Esophagus squamous epithelium (tissue), 5 donors: ENCODE measurements around the gene GPRC5C. TPM values are rescaled to one million over a fixed set of nuclear protein-coding genes. Genes with fewer than 3 reads are reported as not detected.

ENCODE experiments used
- DNase-seq: peaks from one replicate; lab custom pipeline; 2025; lab: John Stamatoyannopoulos, UW
- H3K27ac ChIP-seq, 4 donors: fragments of 200-600 bp; sonication (generic); one replicate each; pipeline ENCODE4 v1.5.1; 2016 to 2019; ENCODE audit warnings: mild to moderate bottlenecking in 1 of 4
- H3K27me3 ChIP-seq, 4 donors: fragments of 200-600 bp; sonication (generic); 1 replicate in 3 of 4; 2 replicates in 1 of 4; pipeline versions ENCODE4 v1.5.1 to v1.6.0; 2017 to 2021; ENCODE audit warnings: antibody characterized with exemption in 1 of 4
- H3K36me3 ChIP-seq, 3 donors: fragments of 200-600 bp; sonication (generic); one replicate each; pipeline ENCODE4 v1.5.1; 2016 to 2019
- H3K4me1 ChIP-seq, 3 donors: fragments of 200-600 bp; sonication (generic); one replicate each; pipeline ENCODE4 v1.5.1; 2017 to 2019
- H3K4me3 ChIP-seq, 4 donors: fragments of 200-600 bp; sonication (generic); 1 replicate in 3 of 4; 2 replicates in 1 of 4; pipeline ENCODE4 v1.5.1; 2016 to 2019; ENCODE audit warnings: mild to moderate bottlenecking in 2 of 4, moderate library complexity in 1 of 4
- H3K9me3 ChIP-seq, 3 donors: fragments of 200-600 bp; sonication (generic); one replicate each; pipeline ENCODE4 v1.5.1; 2016 to 2019
- CTCF ChIP-seq, 6 experiments: fragments of 450-650 bp in 4 of 6; fragments of 200-600 bp in 2 of 6; sonication (generic) in 2 of 6; IDR thresholded peaks; one replicate each; pipeline ENCODE4 v1.5.1; 2016 to 2019; ENCODE audit warnings: antibody characterized with exemption in 6 of 6, mild to moderate bottlenecking in 4 of 6, moderate library complexity in 4 of 6
- POLR2A ChIP-seq, 4 donors: fragments of 450-650 bp; IDR thresholded peaks; one replicate each; pipeline ENCODE4 v1.6.1; 2017; ENCODE audit warnings: antibody characterized with exemption in 4 of 4, mild to moderate bottlenecking in 4 of 4, moderate library complexity in 3 of 4
- WGBS, 2 donors: methylation state at CpG; one replicate each; pipeline ENCODE4 v1.1.5; 2018; 5-methylcytosine and 5-hydroxymethylcytosine counted together
- intact Hi-C: fragments of 100-400 bp; cut with DNase I; formaldehyde crosslinking; loops from one replicate; pipeline ENCODE4 v1.15.0; 2022
- total RNA-seq, 4 donors: library from RNA; depleted of rRNA; stranded (reverse); fragments of >200 nt; gene quantifications; one replicate each; pipeline ENCODE4 v1.1.0, GENCODE V29; 2016
- donor health status: DM: yes; HTN: yes; CAD: no.

GPRC5C gene
- total RNA-seq, 4 donors from 2014 or later, result 6.3 to 21.6 (median 11.7) TPM

DNA sequence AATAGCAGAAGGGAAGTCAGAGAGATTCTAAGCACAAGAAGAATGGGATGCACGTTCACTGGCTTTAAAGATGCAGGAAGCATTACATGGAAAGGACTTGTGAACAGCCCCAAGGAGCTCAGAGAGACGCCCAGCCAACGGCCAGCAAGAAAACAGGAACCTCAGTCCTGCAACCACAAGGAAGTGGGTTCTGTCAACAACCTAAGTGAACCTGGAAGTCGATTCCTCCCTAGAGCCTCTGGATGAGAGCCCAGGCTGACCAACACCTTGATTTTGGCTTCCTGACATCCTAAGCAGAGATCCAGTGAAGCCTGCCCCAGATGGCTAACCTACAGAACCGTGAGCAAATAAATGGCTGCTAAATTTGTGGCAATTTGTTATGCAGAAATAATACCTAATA lies 40.1 kb upstream of the GPRC5C start:
- H3K9me3 ChIP-seq, result no peaks in the 10 kb centered on the region
- H3K4me3 ChIP-seq, result no peak overlapping the region
- TF ChIP-seq CTCF (IDR thresholded peaks at IDR 0.05) (no peak), POLR2A (IDR thresholded peaks at IDR 0.05) (no peak)
- no peak overlapping the region for H3K27ac ChIP-seq
- no peak for DNase-seq
- WGBS, 2 donors, result 47 to 55% methylated on average over 4 to 5 of the region's 5 CpGs
- H3K36me3 ChIP-seq, result no peaks in the 10 kb centered on the region
- intact Hi-C loops, result no loop called here
- peaks cover 0 to 16% (median 0%) of the 10 kb centered on the region in 3 donors for H3K4me1 ChIP-seq
- peaks cover 0 to 14% (median 0%) of the 10 kb centered on the region in 4 donors for H3K27me3 ChIP-seq

- no peak for TF ChIP-seq POLR2A (IDR thresholded peaks at IDR 0.05)
- TF ChIP-seq CTCF (IDR thresholded peaks at IDR 0.05), result no peak
- 52 to 69% methylated on average over 4 to 5 of the region's 5 CpGs for WGBS, 2 donors
- DNase-seq, result no peak
Measured at GRCh38 chr17:74392848-74393247, 39.0 kb upstream of the GPRC5C start.

DNA sequence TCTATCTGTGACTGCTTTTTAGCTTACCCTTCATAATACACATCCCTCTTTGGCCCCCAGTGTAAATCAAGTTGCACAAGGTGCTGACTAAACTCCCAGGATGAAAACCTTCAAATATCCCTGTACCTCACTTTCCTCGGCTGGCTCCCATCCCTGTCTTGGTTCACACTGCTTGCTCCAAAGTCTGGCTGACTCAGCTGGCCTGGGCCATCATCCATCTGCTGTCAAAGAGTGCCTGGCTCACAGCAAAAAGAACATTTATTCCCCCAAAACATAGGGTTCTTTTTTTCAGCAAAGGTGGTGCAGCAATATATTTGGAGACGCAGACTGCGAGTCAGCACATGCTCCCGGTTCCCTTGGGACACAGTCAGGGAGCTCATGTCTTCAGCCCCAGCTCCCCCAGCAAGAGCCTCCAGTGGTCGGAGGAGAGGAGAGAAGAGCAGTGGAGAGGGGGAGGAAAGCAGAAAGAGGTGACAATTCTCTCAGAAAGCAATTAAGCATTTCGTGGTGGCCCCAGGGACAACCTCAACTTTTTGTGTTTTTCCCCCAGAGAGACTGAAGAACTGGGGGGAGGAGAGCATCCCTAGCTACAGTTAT lies 38.4 kb upstream of the GPRC5C start:
- Histone ChIP-seq H3K4me3 (no peak overlapping the region), H3K27me3 (peaks cover 0 to 14% (median 0%) of the 10 kb centered on the region in 4 donors), H3K4me1 (peaks cover 0 to 7% (median 0%) of the 10 kb centered on the region in 3 donors), H3K36me3 (no peaks in the 10 kb centered on the region), H3K27ac (no peak overlapping the region), H3K9me3 (no peaks in the 10 kb centered on the region)
- intact Hi-C loops, result no loop called here
- no peak for DNase-seq
- 48 to 50% methylated on average over 3 to 6 of the region's 6 CpGs for WGBS, 2 donors
- no peak for TF ChIP-seq CTCF (IDR thresholded peaks at IDR 0.05)
- TF ChIP-seq POLR2A (IDR thresholded peaks at IDR 0.05), result no peak

More at GRCh38 chr17:74392848-74393247, 39.0 kb upstream of the GPRC5C start:
- H3K36me3 ChIP-seq, result no peaks in the 10 kb centered on the region
- no peak overlapping the region for H3K27ac ChIP-seq
- no peak overlapping the region for H3K4me3 ChIP-seq
- no peaks in the 10 kb centered on the region for H3K9me3 ChIP-seq
- H3K27me3 ChIP-seq, result peaks cover 0 to 14% (median 0%) of the 10 kb centered on the region in 4 donors
- intact Hi-C loops, result no loop called here
- peaks cover 0 to 7% (median 0%) of the 10 kb centered on the region in 3 donors for H3K4me1 ChIP-seq

GRCh38 chr17:74394275-74394950 lies 37.5 kb upstream of the GPRC5C start:
- intact Hi-C loops, result no loop called here
- no peaks in the 10 kb centered on the region for H3K36me3 ChIP-seq
- no peaks in the 10 kb centered on the region for H3K9me3 ChIP-seq
- WGBS, 2 donors, result 82 to 93% methylated on average over 7 to 12 of the region's 12 CpGs
- DNase-seq, result no peak
- H3K4me3 ChIP-seq, result no peak overlapping the region
- no peak overlapping the region for H3K27ac ChIP-seq
- H3K4me1 ChIP-seq, result peaks cover 0 to 7% (median 0%) of the 10 kb centered on the region in 3 donors
- H3K27me3 ChIP-seq, result peaks cover 0 to 4% (median 0%) of the 10 kb centered on the region in 4 donors
- TF ChIP-seq CTCF (IDR thresholded peaks at IDR 0.05) (no peak), POLR2A (IDR thresholded peaks at IDR 0.05) (no peak)

- Histone ChIP-seq H3K9me3 (no peaks in the 10 kb centered on the region), H3K4me1 (peaks cover 0 to 7% (median 0%) of the 10 kb centered on the region in 3 donors), H3K27ac (no peak overlapping the region), H3K27me3 (no peaks in the 10 kb centered on the region), H3K4me3 (no peak overlapping the region), H3K36me3 (no peaks in the 10 kb centered on the region)
- WGBS, 2 donors, result 45 to 58% methylated on average over 2 to 3 of the region's 7 CpGs
- TF ChIP-seq CTCF (IDR thresholded peaks at IDR 0.05), result no peak
- no peak for TF ChIP-seq POLR2A (IDR thresholded peaks at IDR 0.05)
- intact Hi-C loops, result no loop called here
- DNase-seq, result no peak
Measured at GRCh38 chr17:74394977-74395376, 36.9 kb upstream of the GPRC5C start.
